GM19328 (cell line): ENCODE results near the gene CHADL.

Source experiments
- ATAC-seq: cut with Tn5 transposase; IDR thresholded peaks from one replicate; pipeline ENCODE4 v1.9.1; 2021; ENCODE audit warnings: mild to moderate bottlenecking, moderate library complexity; ENCODE audit not compliant: unreplicated experiment

CHADL gene

DNA sequence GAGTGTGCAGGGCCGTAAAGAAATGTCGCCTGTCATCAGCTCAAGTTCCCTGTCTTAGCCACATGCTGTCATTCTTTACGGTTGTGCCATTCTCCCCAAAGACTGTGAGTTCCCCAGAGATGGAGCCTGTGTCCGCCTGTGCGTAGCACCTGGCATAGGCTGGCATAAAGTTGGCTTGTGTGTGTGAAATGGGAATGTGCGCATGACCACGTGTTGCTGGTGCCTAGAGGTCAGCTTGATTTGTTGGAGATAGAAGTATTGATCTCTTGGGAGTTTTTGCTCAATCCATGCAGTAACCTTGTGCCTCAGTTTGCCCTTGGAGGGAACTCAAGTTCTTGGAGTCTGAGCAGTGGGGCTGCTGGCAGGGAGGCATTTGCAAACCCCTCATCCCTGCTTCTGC lies 9.4 kb downstream of the CHADL start:
- ATAC-seq = no peak

DNA sequence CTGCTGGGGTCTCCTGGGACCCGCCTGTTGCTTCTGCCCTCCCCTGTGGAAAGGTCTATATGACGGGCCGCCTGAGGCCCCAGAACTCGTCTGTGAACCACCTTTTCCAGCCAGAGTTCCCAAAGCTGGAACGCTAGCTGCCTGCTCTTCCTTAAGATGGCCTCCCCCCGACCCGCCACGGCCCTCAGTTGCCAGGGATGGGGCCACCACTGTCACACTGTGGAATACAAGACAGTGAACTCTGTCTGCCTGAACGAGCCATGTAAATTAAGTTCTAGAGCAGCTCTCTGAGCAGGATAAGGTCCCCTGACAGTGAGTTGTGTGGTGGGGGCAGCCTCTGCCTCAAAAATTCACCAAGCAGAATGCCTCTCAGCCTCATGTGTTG lies 10.3 kb downstream of the CHADL start:
- no peak for ATAC-seq

GRCh38 chr22:41229730-41230400 lies 10.9 kb downstream of the CHADL start:
- ATAC-seq = no peak

DNA sequence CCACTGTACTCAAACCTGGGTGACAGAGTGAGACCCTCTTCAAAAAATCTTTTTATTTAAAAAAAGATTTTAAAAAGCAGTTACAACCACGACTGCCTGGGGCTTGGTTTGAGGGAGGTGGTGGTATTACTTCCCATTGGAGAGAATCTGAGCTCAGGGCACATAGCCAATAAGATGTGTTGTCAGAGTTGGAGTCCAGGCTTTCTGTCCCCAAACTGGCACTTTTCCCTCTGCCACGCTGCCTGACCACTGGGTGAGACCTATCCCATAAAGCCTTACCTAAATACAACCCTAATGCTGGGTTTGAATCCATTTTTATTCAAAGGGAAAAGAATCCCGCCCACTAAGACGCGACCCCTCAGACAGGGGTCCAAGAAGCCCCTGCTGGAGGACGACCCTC lies 11.5 kb downstream of the CHADL start:
- no peak for ATAC-seq

DNA sequence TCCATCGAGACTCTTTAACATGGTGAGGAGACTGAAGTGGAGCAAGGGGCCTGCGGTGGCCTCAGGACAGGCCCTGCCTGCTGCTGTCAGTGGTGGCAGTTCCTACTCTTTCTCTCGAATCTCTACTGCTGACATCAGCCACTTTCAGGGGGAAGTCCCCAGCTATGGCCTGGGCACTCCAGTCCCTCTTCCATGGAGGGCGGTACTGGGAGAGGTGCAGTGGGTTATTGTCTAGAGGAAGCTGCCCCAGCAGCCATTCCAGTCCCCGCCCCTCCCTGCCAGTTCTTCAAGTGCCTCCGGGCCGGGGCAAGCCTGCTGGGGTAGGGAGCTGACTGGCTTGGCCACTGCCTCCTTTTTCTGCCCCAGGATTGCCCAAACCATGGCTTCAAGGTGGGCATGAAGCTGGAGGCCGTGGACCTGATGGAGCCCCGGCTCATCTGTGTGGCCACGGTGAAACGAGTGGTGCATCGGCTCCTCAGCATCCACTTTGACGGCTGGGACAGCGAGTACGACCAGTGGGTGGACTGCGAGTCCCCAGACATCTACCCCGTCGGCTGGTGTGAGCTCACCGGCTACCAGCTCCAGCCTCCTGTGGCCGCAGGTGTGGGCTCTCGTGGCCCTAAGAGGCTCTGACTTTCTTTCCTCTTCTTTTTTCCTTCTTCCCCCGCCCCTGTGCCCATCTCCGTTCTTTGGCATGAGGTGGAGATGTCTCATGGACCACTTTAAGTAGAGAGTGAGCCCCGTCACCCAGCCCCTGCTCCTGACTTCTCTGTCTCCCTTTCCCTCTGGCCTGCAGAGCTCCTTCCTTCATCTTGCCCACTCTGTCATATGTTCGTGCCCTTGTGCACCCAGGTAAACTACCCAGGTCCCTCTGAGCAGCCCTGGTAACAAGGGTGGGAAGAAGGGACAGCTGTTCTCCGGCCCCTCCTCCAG lies 13.7 kb downstream of the CHADL start:
- ATAC-seq = no peak

- ATAC-seq = no peak
These were observed 17.2 kb downstream of the CHADL start for GRCh38 chr22:41223535-41223934.

- no peak for ATAC-seq
These were observed 17.8 kb downstream of the CHADL start for GRCh38 chr22:41222846-41223507.

GRCh38 chr22:41217553-41218157 lies 23.1 kb downstream of the CHADL start:
- ATAC-seq = no peak

DNA sequence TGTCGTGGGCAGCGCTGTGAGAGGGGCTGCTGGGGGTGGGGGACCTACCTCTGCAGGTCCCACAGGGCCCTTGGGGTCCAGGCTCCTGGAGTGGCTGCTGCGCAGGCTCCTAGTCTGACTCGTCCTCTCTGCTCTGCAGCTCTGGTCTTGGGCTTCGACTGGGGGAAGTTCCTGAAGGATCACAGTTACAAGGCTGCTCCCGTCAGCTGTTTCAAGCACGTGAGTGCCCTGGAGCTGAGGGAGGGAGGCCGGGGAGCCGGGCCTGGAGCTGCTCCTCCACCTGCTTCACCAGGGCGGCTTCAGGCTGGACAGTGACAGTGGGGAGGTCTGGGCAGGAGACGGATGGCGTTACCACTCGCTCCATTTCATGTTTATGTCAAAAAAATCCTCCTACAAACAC lies 23.7 kb downstream of the CHADL start:
- no peak for ATAC-seq

GRCh38 chr22:41215926-41216325 lies 24.8 kb downstream of the CHADL start:
- ATAC-seq = no peak

DNA sequence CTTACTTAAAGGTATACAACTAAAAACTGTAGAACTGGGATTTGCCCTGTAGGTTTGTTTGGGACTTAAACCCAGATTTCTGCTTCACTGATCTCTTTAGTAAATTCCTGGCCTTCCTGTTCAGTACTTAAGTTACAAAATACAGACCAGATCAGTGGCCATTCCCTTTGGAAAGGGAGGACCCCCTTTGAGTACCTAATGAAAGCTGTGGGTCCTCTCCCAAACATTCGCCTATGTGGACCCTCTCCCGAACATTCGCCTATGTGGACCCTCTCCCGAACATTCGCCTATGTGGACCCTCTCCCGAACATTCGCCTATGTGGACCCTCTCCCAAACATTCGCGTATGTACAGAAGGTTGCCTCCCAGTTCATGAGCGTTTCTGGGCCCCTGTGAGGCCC lies 25.3 kb downstream of the CHADL start:
- ATAC-seq = no peak

DNA sequence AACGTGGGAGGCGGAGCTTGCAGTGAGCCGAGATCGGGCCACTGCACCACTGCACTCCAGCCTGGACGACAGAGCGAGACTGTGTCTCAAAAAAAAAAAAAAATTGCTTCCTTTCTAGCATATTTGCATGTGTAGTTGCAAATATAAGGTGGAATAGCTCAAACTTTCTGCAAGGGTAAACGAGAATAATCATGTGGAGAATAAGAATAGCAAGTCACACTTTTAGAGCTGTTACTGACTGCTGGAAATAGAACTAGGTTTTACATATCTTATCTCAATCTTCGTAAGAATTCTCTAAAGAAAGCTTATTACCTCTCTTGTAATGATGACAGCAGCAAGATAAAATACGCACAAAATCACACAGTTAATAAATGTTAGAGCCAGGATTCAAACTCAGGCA lies 34.0 kb downstream of the CHADL start:
- no peak for ATAC-seq

GRCh38 chr22:41204992-41205900 lies 35.5 kb downstream of the CHADL start, which contains the start of gene L3MBTL2:
Gene L3MBTL2 (plus strand): TSS chr22:41205312. CDS start chr22:41205363, 51 bp downstream.
- peak; percentile 94 for ATAC-seq

- no peak for ATAC-seq
These were observed 36.7 kb downstream of the CHADL start for GRCh38 chr22:41204066-41204465.

DNA sequence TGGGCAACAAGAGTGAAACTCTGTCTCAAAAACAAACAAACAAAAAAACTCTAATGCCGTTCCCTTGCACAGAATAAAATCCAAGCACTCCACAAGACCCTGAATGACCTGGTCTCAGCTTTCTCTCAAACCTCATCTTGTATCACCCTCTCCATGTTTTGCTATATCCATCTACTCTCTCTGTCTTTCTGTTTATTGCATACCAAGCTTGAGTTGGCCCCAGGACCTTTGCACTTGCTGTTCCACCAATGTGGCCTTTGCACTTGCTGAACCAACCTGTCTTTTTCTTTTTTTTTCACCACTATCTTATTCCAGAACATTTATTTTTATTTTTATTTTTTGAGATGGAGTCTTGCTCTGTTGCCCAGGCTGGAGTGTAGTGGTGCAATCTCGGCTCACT lies 37.6 kb downstream of the CHADL start:
- no peak for ATAC-seq

GRCh38 chr22:41201141-41201540 lies 39.6 kb downstream of the CHADL start:
- no peak for ATAC-seq

- ATAC-seq = no peak
These were observed 42.6 kb downstream of the CHADL start for GRCh38 chr22:41198027-41198580.

- peak; percentile 71 for ATAC-seq
These were observed 43.4 kb downstream of the CHADL start for GRCh38 chr22:41197038-41197972.

DNA sequence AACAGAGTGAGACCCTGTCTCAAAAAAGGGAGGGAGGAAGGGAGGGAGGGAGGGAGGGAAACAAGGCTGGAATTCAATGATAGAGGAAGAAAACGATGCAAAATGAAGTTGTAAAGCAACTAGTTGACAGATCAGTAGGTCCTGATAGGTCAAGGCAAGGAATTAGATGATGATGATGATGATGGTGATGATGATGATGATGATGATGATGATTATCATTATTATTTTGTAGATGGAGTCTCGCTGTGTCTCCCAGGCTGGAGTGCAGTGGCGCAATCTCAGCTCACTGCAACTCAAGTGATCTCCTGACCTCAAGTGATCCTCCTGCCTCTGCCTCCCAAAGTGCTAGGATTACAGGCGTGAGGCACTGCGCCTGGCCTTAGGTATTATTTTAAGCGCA lies 46.9 kb downstream of the CHADL start:
- ATAC-seq = no peak
